Inferior parietal cortex (tissue), 1 donor: ENCODE results near the gene ITFG2.
"Not testable (repeated sequence)": the region's sequence is repeated elsewhere in the genome, so short reads cannot be mapped to it uniquely, and the experiment has no call there.

Source experiments
- DNase-seq: peaks from one replicate; pipeline ENCODE4 v3.0.0-alpha.2; 2016; ENCODE audit errors: extremely low spot score

ITFG2 gene

GRCh38 chr12:2812290-2813213 lies at the start of gene ITFG2:
TSS of gene ITFG2 (plus strand) at chr12:2812668. CDS start at chr12:2812761, 93 bp downstream.
- DNase-seq = peak; percentile 99

GRCh38 chr12:2764398-2764797 lies 48.1 kb upstream of the ITFG2 start:
- DNase-seq = no peak

- DNase-seq = no peak
Observed at GRCh38 chr12:2765052-2765451, 47.4 kb upstream of the ITFG2 start.

GRCh38 chr12:2765608-2766007 lies 46.9 kb upstream of the ITFG2 start:
- DNase-seq = no peak

- DNase-seq = no peak
Observed at GRCh38 chr12:2768224-2768961, 44.1 kb upstream of the ITFG2 start.

GRCh38 chr12:2769866-2770533 lies 42.5 kb upstream of the ITFG2 start:
- no peak for DNase-seq

- DNase-seq = not testable (repeated sequence)
Observed at GRCh38 chr12:2770544-2770943, 41.9 kb upstream of the ITFG2 start.

GRCh38 chr12:2772370-2772769 lies 40.1 kb upstream of the ITFG2 start:
- no peak for DNase-seq

GRCh38 chr12:2773199-2773875 lies 39.1 kb upstream of the ITFG2 start:
- no peak for DNase-seq

GRCh38 chr12:2775431-2775830 lies 37.0 kb upstream of the ITFG2 start:
- DNase-seq = no peak

GRCh38 chr12:2776129-2776806 lies 36.2 kb upstream of the ITFG2 start:
- no peak for DNase-seq

GRCh38 chr12:2779281-2779680 lies 33.2 kb upstream of the ITFG2 start:
- DNase-seq = no peak

GRCh38 chr12:2783936-2784600 lies 28.4 kb upstream of the ITFG2 start:
- peak; percentile 81 for DNase-seq

GRCh38 chr12:2785017-2785416 lies 27.5 kb upstream of the ITFG2 start:
- peak; percentile 15 for DNase-seq

- no peak for DNase-seq
Observed at GRCh38 chr12:2791089-2791488, 21.4 kb upstream of the ITFG2 start.

- no peak for DNase-seq
Observed at GRCh38 chr12:2792671-2793500, 19.6 kb upstream of the ITFG2 start.

- DNase-seq = no peak
Observed at GRCh38 chr12:2793561-2793960, 18.9 kb upstream of the ITFG2 start.

- peak; percentile 64 for DNase-seq
Observed at GRCh38 chr12:2794191-2794735, 18.2 kb upstream of the ITFG2 start.

GRCh38 chr12:2794736-2795289 lies 17.7 kb upstream of the ITFG2 start, which contains the start of gene FKBP4:
TSS of gene FKBP4 (plus strand) at chr12:2794970. CDS start at chr12:2795140, 170 bp downstream.
- peak; percentile 87 for DNase-seq
